Activated naive CD4-positive, alpha-beta T cell treated with anti-CD3 and anti-CD28 coated beads for 36 hours (primary cell): ENCODE measurements around the gene MARCHF10. TPM values are rescaled to one million over a fixed set of nuclear protein-coding genes. Genes with fewer than 3 reads are reported as not detected.

ENCODE experiments used
- CTCF ChIA-PET: fragments of 350-600 bp; sonication (Branson Sonifier 250); formaldehyde crosslinking; loops from one replicate; lab custom pipeline; 2021; ENCODE audit warnings: antibody characterized with exemption; lab: Charles Lee
- DNase-seq: peaks from one replicate; pipeline ENCODE4 v3.0.0-alpha.2; 2020
- H3K27ac Mint-ChIP-seq: one replicate; pipeline ENCODE4 v1.8.0; 2021; ENCODE audit warnings: mild to moderate bottlenecking, mixed read lengths
- H3K27me3 Mint-ChIP-seq: one replicate; pipeline ENCODE4 v1.8.0; 2021; ENCODE audit warnings: low read depth, mixed read lengths
- H3K36me3 Mint-ChIP-seq: one replicate; pipeline ENCODE4 v1.8.0; 2021; ENCODE audit warnings: low read depth, mixed read lengths
- H3K4me1 Mint-ChIP-seq: one replicate; pipeline ENCODE4 v1.8.0; 2021; ENCODE audit warnings: low read depth, mixed read lengths
- H3K4me3 Mint-ChIP-seq: one replicate; pipeline ENCODE4 v1.8.0; 2021; ENCODE audit warnings: mild to moderate bottlenecking, moderate library complexity, mixed read lengths
- H3K9me3 Mint-ChIP-seq: one replicate; pipeline ENCODE4 v1.8.0; 2021; ENCODE audit warnings: mixed read lengths
- intact Hi-C: fragments of 100-400 bp; cut with micrococcal nuclease; formaldehyde crosslinking; loops from one replicate; pipeline ENCODE4 v1.15.1; 2023
- total RNA-seq, 2 experiments: library from RNA; stranded (reverse); gene quantifications; one replicate each; pipeline ENCODE4 v1.2.3, GENCODE V29; 2021

Gene MARCHF10
- total RNA-seq, 2 experiments from 2014 or later, result not detected

DNA sequence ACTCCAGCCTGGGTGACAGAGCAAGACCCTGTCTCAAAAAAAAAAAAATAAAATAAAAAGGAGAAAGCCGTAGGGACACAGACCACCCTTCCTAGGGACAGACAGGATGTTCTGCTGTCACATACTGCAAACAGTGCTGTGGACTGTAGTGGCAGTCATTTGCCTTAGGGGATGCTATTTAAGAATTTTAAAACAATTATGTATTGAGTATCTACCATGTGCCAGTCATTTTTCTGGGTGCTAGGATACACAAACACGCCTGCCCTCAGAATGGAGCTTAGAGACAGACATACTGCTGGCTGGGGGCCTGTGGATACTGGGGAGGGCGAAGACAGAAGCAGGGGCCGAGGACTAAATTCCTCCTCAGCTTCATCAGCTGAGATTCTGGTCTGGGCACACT is 135.2 kb downstream of the MARCHF10 start:
- no peaks in the 10 kb centered on the region for H3K4me1 Mint-ChIP-seq
- H3K36me3 Mint-ChIP-seq, result no peaks in the 10 kb centered on the region
- CTCF ChIA-PET, result interaction anchor here (0.6 to 1.8 kb wide), 8 partner anchors 17 to 734 kb away, joined by 3 to 12 read pairs (median 4); no protein-coding TSS in a partner anchor
- intact Hi-C loops, result loop anchor here (1.0 kb wide), 3 partner anchors 120 to 734 kb away; no protein-coding TSS in a partner anchor
- H3K27ac Mint-ChIP-seq, result no peak overlapping the region
- no peak for DNase-seq
- no peaks in the 10 kb centered on the region for H3K27me3 Mint-ChIP-seq
- H3K4me3 Mint-ChIP-seq, result no peak overlapping the region
- H3K9me3 Mint-ChIP-seq, result no peaks in the 10 kb centered on the region

DNA sequence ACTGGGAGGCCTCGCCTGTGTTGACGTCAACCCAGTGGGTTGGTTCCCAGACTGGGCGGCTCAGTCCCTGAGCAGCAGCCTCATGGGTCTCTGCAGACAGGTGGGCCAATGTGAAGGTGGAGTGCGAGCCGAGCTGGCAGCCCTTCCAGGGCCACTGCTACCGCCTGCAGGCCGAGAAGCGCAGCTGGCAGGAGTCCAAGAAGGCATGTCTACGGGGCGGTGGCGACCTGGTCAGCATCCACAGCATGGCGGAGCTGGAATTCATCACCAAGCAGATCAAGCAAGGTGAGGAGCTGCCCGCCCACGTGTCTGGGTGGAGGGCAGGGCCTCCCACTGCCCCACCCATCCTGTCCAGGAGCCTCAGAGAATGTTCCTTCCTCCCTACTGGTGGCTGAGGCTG is 136.6 kb downstream of the MARCHF10 start:
- intact Hi-C loops, result no loop called here
- no peak overlapping the region for H3K27ac Mint-ChIP-seq
- no peak for DNase-seq
- no peaks in the 10 kb centered on the region for H3K9me3 Mint-ChIP-seq
- no peak overlapping the region for H3K4me3 Mint-ChIP-seq
- peaks cover 3% of the 10 kb centered on the region for H3K4me1 Mint-ChIP-seq
- no peaks in the 10 kb centered on the region for H3K27me3 Mint-ChIP-seq
- CTCF ChIA-PET, result interaction anchor here (1.8 kb wide), 1 partner anchor 735 kb away, joined by 12 read pairs; no protein-coding TSS in a partner anchor
- no peaks in the 10 kb centered on the region for H3K36me3 Mint-ChIP-seq

DNA sequence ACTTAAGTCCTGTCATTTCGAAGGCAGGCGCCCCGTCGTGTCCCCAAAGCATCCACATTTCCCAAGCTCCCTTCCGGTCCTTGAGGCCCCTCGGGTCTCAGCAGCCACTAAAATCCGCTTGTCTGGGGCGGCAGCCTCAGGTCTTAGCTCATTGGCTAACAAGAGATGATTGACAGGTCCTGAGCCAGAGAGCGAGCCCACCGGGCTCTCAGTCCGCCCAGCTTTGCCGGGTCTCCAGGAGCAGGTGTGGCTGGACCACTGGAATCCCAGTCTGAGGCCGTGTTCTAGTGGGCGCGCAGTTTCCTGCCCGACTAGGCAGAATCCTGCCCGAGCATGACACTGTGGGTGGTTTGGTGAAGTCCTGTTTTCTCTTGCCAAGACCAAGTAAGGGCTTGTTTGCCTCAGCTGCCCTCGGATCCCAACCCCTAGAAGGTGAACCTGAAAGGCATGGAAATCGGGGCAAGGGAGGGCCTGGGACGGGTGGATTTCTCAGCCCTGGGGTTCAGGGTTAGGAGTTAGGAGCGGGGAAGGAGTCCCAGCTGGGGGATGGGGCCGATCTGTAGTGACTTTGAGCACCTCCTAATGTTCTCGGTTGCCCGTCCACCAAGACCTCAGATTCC is 137.8 kb downstream of the MARCHF10 start:
- intact Hi-C loops, result no loop called here
- no peaks in the 10 kb centered on the region for H3K27me3 Mint-ChIP-seq
- H3K27ac Mint-ChIP-seq, result no peak overlapping the region
- no peak for DNase-seq
- no peaks in the 10 kb centered on the region for H3K36me3 Mint-ChIP-seq
- no peak overlapping the region for H3K4me3 Mint-ChIP-seq
- CTCF ChIA-PET, result no interaction called here
- peaks cover 3% of the 10 kb centered on the region for H3K4me1 Mint-ChIP-seq
- no peaks in the 10 kb centered on the region for H3K9me3 Mint-ChIP-seq

DNA sequence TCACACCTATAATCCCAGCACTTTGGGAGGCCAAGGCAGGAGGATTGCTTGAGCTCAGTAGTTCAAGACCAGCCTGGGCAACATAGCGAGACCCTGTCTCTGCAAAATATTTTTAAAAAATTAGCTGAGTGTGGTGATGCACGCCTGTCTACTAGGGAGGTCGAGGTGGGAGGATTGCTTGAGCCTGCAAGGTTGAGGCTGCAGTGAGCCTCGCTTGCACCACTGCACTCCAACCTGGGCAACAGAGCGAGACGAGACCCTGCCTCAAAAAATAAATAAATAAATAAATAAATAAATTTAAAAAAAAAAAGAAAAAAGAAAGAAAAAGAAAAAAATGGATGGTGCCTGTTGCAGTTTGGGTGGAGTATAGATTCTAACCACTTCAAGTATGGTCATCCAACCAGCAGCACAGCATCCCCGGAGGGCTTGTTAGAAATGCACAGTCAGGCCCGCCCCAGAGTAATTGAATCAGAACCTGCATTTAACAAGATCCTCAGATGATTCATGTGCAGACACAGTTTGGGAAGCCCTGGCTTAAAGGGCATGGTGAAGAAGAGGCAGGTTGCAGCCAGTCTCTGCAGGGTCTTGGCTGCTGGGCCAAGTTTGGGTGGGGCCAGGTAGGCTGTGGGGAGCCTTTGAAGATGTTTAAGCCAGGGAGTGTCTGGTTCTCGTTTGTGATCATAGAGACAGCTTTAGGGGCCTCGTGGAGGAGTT is 139.9 kb downstream of the MARCHF10 start:
- Mint-ChIP-seq H3K4me1 (peaks cover 3% of the 10 kb centered on the region), H3K9me3 (no peaks in the 10 kb centered on the region), H3K36me3 (no peaks in the 10 kb centered on the region), H3K27ac (no peak overlapping the region), H3K4me3 (no peak overlapping the region), H3K27me3 (peaks cover 2% of the 10 kb centered on the region)
- DNase-seq, result no peak
- CTCF ChIA-PET, result no interaction called here
- intact Hi-C loops, result no loop called here

DNA sequence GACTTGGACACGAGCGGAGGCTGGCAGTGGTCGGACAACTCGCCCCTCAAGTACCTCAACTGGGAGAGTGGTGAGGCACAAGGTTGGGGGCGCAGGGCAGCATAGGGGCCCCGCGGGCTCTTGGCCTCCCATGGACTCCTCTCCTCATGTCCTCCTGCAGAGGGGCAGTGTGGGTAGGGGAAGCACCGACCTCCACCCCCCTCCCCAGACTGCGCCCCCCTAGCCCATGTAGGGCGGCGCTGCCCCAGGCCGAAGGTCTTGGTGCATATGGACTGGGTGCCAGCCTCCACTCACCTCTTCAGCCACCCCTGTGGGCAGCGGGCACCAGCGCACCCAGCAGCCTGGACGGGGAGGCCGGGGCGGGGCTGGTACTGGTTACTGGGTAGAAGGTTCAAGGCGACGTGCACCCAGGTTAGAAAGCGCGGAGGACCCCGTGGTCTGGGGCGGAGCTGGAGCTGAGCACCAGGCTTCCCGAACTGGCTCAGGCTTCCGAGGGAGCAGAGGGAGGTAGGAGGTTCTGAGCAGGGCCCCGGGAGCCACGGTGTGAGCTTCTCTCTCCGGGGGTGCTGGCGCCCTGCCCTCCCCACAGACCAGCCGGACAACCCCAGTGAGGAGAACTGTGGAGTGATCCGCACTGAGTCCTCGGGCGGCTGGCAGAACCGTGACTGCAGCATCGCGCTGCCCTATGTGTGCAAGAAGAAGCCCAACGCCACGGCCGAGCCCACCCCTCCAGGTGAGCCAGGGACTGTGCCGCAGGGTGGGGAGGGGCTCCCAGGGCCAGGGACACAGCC is 141.1 kb downstream of the MARCHF10 start:
- H3K36me3 Mint-ChIP-seq, result no peaks in the 10 kb centered on the region
- CTCF ChIA-PET, result no interaction called here
- no peak overlapping the region for H3K27ac Mint-ChIP-seq
- no peaks in the 10 kb centered on the region for H3K9me3 Mint-ChIP-seq
- DNase-seq, result no peak
- intact Hi-C loops, result no loop called here
- peaks cover 2% of the 10 kb centered on the region for H3K27me3 Mint-ChIP-seq
- no peak overlapping the region for H3K4me3 Mint-ChIP-seq
- H3K4me1 Mint-ChIP-seq, result peaks cover 3% of the 10 kb centered on the region

DNA sequence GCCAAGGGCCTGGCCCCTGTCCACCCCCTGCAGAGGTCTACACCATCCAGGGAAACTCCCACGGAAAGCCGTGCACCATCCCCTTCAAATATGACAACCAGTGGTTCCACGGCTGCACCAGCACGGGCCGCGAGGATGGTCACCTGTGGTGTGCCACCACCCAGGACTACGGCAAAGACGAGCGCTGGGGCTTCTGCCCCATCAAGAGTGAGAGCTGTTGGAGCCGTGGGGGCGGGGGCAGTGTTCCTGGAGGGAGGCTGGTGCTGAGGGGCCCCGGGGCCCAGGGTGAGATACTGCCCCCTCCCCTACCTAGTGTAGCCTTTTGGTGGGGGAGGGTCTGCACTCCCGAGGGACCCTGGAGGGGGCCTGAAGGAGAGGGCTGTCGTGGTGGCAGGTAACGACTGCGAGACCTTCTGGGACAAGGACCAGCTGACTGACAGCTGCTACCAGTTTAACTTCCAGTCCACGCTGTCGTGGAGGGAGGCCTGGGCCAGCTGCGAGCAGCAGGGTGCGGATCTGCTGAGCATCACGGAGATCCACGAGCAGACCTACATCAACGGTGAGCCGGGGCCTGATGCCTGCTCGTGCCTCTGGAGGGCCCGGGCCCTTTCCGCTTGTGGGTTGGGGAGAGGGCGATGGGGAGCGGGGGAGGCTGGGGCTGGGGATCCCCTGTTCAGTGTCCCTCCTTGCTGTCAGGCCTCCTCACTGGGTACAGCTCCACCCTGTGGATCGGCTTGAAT is 141.9 kb downstream of the MARCHF10 start:
- no peak overlapping the region for H3K27ac Mint-ChIP-seq
- intact Hi-C loops, result no loop called here
- H3K27me3 Mint-ChIP-seq, result peaks cover 2% of the 10 kb centered on the region
- H3K4me3 Mint-ChIP-seq, result no peak overlapping the region
- DNase-seq, result no peak
- peaks cover 3% of the 10 kb centered on the region for H3K4me1 Mint-ChIP-seq
- H3K9me3 Mint-ChIP-seq, result peaks cover 3% of the 10 kb centered on the region
- CTCF ChIA-PET, result no interaction called here
- H3K36me3 Mint-ChIP-seq, result no peaks in the 10 kb centered on the region

- H3K4me3 Mint-ChIP-seq, result no peak overlapping the region
- peaks cover 7% of the 10 kb centered on the region for H3K9me3 Mint-ChIP-seq
- H3K27ac Mint-ChIP-seq, result no peak overlapping the region
- intact Hi-C loops, result no loop called here
- H3K27me3 Mint-ChIP-seq, result peaks cover 4% of the 10 kb centered on the region
- DNase-seq, result no peak
- peaks cover 2% of the 10 kb centered on the region for H3K36me3 Mint-ChIP-seq
- CTCF ChIA-PET, result no interaction called here
- H3K4me1 Mint-ChIP-seq, result peaks cover 3% of the 10 kb centered on the region
Observed at GRCh38 chr17:62665599-62665998, 142.5 kb downstream of the MARCHF10 start.

DNA sequence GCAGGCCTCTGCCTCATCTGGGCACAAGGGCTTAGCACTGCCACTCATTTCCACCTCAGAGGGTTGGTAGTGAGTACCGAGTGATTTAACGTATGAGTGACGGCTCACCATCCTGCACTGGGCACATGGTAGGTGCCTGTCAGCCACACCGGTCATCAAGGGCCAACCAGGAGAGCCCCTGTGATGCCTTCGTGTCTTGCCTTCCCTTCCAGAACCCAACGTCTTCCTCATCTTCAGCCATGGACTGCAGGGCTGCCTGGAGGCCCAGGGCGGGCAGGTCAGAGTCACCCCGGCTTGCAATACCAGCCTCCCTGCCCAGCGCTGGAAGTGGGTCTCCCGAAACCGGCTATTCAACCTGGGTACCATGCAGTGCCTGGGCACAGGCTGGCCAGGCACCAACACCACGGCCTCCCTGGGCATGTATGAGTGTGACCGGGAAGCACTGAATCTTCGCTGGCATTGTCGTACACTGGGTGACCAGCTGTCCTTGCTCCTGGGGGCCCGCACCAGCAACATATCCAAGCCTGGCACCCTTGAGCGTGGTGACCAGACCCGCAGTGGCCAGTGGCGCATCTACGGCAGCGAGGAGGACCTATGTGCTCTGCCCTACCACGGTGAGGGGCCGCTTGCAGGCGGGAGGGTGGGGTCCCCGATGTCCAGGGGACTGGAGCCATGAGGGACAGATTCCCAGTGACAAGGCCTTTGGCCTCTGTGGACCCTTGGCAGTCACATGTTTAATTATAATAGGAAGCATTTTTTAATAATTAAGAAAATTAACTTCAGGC is 143.6 kb downstream of the MARCHF10 start:
- peaks cover 12% of the 10 kb centered on the region for H3K9me3 Mint-ChIP-seq
- DNase-seq, result no peak
- peaks cover 3% of the 10 kb centered on the region for H3K36me3 Mint-ChIP-seq
- intact Hi-C loops, result no loop called here
- no peak overlapping the region for H3K4me3 Mint-ChIP-seq
- CTCF ChIA-PET, result interaction anchor here (0.7 kb wide), 1 partner anchor 304 kb away, joined by 4 read pairs; no protein-coding TSS in a partner anchor
- H3K4me1 Mint-ChIP-seq, result peaks cover 3% of the 10 kb centered on the region
- H3K27ac Mint-ChIP-seq, result no peak overlapping the region
- peaks cover 9% of the 10 kb centered on the region for H3K27me3 Mint-ChIP-seq

GRCh38 chr17:62663304-62663703 is 144.8 kb downstream of the MARCHF10 start:
- no peak overlapping the region for H3K27ac Mint-ChIP-seq
- H3K4me1 Mint-ChIP-seq, result peaks cover 3% of the 10 kb centered on the region
- H3K27me3 Mint-ChIP-seq, result peaks cover 9% of the 10 kb centered on the region
- no peak overlapping the region for H3K4me3 Mint-ChIP-seq
- intact Hi-C loops, result no loop called here
- H3K36me3 Mint-ChIP-seq, result peaks cover 3% of the 10 kb centered on the region
- peaks cover 12% of the 10 kb centered on the region for H3K9me3 Mint-ChIP-seq
- no peak for DNase-seq
- CTCF ChIA-PET, result no interaction called here

DNA sequence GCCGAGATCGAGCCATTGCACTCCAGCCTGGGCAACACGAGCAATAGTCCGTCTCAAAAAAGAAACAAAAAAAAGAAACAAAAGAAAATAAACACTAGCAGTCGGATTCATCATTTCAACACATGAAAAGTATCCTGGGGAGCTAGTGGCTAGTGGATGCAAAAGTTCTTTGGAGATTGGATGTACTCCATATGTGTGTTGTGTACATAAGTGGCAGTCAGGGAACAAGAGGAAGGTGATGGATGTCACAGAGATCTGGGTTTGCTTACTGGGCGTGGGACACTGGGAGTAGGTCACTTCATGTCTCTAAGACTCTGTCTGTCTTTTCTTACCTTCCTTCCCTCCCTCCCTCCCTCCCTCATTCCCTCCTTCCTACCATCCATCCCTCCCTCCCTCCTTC is 145.3 kb downstream of the MARCHF10 start:
- peaks cover 12% of the 10 kb centered on the region for H3K27me3 Mint-ChIP-seq
- H3K27ac Mint-ChIP-seq, result no peak overlapping the region
- H3K9me3 Mint-ChIP-seq, result peaks cover 12% of the 10 kb centered on the region
- CTCF ChIA-PET, result interaction anchor here (0.7 kb wide), 1 partner anchor 132 kb away, joined by 4 read pairs; no protein-coding TSS in a partner anchor
- DNase-seq, result no peak
- H3K4me1 Mint-ChIP-seq, result peaks cover 3% of the 10 kb centered on the region
- peaks cover 3% of the 10 kb centered on the region for H3K36me3 Mint-ChIP-seq
- intact Hi-C loops, result no loop called here
- no peak overlapping the region for H3K4me3 Mint-ChIP-seq

GRCh38 chr17:62661337-62661736 is 146.8 kb downstream of the MARCHF10 start:
- no peaks in the 10 kb centered on the region for H3K4me1 Mint-ChIP-seq
- H3K27me3 Mint-ChIP-seq, result peaks cover 13% of the 10 kb centered on the region
- peaks cover 12% of the 10 kb centered on the region for H3K9me3 Mint-ChIP-seq

More at GRCh38 chr17:62661337-62661736, 146.8 kb downstream of the MARCHF10 start:
- no peak for DNase-seq
- H3K27ac Mint-ChIP-seq, result no peak overlapping the region
- CTCF ChIA-PET, result interaction anchor here (0.6 to 0.9 kb wide), 2 partner anchors 25 to 106 kb away, joined by 3 to 7 read pairs; no protein-coding TSS in a partner anchor
- peaks cover 3% of the 10 kb centered on the region for H3K36me3 Mint-ChIP-seq
- H3K4me3 Mint-ChIP-seq, result no peak overlapping the region
- intact Hi-C loops, result no loop called here
